HS-27A (cell line): ENCODE data around the gene IL17RD.

Experiments
- DNase-seq: peaks from one replicate; pipeline ENCODE4 v3.0.0-alpha.2; 2012; ENCODE audit warnings: low read depth, missing footprints

Gene IL17RD

DNA sequence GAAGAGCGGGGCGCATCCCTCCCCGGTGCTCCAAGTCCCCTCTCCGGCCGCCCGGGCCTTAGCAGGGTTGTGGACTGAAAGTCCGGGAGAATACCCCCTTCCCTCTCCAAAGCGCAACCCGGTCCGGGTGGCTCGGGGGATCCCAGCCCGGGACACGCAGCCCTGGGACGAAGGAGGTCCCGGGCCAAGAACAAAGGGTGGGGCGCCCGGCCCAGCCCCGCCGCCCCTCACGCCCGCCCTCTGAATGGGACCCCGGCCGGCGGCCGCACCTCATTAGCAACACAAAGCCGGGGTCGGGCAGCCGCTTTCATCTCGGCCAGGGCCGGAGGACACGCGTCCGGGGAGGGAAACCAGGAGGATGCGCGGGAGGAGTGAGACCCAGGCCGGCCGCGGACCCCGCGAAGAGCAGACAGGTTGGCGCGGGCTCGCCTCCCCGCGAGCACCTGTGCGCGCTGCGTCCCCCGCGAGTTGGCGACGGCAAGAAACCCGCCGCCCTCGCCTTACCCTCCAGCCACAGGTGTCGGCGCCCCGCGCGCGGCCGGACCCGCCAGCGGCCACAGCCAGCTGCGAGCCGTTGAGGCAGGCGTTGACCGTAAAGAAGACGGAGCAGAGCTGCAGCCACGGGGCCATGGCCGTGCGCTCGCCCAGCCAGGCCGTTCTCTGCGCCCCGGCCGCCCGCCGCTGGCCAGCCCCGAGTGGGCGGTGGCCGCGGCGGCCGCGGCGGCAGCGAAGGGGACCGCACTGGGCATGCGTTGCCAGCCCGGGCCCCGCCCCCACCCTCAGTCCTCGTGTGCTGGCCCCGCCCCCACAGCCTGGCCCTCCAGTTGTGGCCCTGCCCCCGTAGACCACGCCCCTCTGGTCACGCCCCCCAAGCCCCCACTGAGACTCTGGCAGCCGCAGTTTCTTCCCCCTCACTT, at the start of gene IL17RD:
IL17RD (minus strand) TSS at position 697 of the 917 bp plus-strand sequence; CDS start at position 630, 67 bp downstream.
- DNase-seq, result no peak

DNA sequence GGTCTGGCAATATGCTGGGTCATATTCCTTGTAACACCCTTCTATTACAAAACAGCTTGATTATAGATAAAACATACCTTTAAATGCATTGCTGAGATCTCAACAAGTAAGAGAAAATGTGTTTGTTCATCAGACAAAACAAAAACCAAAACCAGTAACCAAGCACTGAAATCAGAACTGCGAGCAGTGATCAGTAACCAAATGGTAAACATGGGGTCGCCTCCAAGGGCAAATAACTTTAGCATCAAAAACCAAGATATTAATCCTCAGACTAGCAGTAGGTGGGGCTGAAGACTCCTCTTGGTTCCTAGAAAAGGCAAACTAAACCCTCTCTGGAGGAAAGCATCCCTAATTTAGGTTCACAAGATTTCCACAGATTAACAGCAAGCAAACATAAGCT, 41.3 kb upstream of the IL17RD start:
- DNase-seq, result no peak

GRCh38 chr3:57199895-57200297, 34.7 kb upstream of the IL17RD start, which contains the start of gene HESX1:
Gene HESX1 (minus strand): TSS chr3:57199978. CDS start chr3:57199918, 60 bp downstream.
- no peak for DNase-seq

DNA sequence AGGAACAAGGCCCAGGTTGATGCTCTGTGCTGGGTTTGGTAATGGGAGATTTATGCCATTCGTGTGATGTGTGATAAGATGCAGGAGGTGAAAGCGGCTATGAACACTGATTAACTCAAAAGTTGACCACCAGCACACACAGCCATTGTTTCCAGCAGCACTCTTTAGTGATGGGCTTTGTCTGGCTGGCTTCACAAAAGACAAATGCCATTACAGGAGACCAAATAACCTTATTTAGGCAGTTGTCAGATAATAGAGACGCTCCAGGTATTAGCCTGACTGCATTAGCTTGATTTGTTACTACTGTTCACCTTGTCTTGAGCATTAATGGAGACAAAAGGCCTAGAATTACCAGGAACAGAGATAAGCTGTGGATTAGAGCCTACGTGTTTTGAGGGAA, 29.5 kb upstream of the IL17RD start:
- no peak for DNase-seq

DNA sequence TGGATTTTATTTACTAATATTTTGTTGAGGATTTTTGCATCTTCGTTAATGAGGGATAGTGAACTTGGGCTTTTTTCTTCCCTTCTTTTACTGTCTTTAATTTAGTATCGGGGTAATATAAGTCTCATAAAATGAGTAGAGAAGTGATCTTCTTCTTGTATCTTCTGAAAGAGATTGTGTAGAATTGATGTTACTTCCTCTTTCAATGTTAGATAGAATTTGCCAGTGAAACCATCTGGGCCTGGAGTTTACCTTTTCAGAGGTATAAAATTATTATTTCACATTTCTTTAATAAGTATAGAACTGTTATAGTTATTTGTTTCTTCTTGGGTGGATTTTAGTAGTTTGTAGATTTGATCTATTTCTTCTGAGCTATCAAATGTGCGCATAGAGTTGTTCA, 26.9 kb upstream of the IL17RD start:
- DNase-seq, result no peak

DNA sequence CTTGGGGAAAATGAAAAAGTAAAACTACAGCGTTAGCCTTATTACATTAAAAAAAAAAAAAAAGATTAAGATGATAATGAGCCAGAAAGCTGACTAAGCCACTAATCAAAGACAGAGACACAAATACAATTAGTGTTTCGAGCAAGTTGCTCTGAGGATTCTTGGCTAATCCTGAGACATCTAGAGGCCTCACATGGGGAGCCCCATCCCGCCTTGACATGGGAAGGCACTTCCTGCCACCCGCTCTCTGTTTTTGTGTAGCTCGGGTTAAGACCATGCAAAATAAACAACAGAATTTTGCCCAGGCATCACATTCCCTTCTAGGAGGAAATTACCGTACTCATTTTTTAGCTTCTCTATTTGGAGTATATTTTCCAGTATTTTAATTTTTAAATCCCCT, 19.4 kb upstream of the IL17RD start:
- DNase-seq, result no peak

GRCh38 chr3:57179580-57180410, 14.6 kb upstream of the IL17RD start:
- DNase-seq, result no peak

DNA sequence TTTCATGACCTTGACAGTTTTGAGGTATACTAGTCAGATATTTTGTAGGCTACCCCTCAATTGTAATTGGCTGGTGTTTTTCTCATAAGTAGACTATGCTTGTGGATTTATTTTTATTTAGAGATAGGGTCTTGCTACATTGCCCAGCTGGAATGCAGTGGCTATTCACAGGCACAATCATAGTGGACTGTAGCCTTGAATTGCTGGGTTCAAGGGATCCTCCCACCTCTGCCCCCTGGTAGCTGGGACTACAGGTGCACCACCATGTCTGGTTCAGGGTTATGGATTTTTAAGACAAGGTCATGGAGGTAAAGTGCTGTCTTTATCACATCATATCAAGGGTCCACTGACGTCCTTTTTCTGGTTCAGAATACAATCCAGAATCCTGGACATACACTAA, 10.9 kb upstream of the IL17RD start:
- no peak for DNase-seq

- no peak for DNase-seq
These were observed 8.5 kb upstream of the IL17RD start for GRCh38 chr3:57173687-57174086.

DNA sequence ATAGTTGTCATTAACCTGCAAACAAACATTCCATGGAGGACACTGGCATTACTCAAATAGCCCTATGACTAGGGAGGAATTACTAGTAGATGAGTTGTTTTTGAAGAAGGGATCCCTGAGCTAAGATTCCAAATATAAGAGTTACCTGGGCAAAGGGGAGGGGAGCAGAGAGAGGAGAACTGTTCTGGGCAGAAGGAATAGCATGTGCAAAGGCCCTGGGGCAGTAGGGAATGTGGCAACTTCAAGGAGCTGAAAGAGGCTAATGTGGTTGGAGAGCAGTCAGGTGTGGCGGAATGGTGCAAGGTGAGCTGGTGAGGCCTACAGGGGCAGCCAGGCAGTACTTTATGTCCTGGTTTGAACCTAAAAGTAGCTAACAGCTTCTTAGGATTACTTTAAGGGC, 5.8 kb upstream of the IL17RD start:
- no peak for DNase-seq

GRCh38 chr3:57169872-57170623, 4.9 kb upstream of the IL17RD start:
- DNase-seq, result no peak

DNA sequence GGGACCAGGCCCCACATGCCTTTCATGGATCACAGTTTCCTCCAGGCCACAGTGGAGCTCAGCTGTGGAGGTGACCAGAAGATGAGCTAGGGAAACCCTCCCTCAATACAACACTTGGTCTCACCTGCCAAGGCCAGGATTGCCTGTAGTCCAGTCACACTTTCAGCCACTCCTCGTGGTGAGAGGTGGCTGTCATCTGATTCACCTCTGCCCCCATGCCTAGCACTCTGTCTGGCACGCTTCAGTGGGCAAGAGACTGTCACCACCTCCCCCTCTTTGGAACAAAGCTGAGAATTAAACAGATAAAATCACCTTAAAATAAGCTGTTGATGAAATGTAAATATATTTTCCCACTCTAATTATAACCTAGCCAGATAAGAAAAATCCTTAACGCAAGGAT, 4.0 kb upstream of the IL17RD start:
- no peak for DNase-seq

DNA sequence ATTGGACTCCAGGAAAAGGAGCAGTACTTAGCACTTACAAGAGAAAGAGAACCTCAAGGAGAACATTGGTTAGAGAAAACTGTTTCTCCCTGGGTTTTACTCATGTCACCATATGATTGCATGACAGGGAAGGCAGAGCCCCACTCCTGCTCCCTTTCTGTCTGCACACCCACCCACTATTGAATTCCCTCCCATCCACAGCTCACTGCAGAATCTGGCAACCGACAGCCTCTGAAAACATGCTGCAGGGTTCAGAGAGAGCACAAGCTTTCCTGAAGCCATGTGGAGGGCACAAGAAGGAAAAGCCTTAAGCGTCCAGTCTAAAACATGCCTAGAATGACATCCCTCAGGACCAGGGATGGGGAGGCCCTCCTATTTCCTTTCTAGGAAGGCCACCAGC, 3.0 kb upstream of the IL17RD start:
- DNase-seq, result no peak

GRCh38 chr3:57166660-57167059, 1.5 kb upstream of the IL17RD start:
- no peak for DNase-seq

- no peak for DNase-seq
These were observed 488 bp upstream of the IL17RD start for GRCh38 chr3:57165641-57166040.

DNA sequence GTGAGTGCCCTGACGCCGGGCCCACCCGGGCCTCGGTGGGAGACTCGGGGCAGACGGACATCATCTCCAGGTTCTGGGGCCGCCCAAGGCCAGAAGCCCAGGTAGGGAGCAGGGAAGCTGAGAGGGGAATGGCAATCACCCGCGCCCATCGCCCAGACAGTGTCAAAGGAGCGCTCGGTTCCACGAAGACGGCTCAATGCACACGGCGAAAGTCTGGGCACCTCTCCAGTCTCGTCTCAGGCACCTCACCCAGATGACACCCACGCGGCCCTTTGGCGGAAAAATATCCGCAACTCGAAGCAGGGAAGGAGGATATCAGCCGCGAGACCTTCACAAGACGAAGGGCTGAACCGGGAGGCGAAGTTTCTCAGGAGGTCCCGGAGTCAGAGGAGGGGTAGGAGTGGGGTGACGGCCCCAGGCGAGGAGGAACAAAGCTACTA, 916 bp downstream of the IL17RD start:
- no peak for DNase-seq

DNA sequence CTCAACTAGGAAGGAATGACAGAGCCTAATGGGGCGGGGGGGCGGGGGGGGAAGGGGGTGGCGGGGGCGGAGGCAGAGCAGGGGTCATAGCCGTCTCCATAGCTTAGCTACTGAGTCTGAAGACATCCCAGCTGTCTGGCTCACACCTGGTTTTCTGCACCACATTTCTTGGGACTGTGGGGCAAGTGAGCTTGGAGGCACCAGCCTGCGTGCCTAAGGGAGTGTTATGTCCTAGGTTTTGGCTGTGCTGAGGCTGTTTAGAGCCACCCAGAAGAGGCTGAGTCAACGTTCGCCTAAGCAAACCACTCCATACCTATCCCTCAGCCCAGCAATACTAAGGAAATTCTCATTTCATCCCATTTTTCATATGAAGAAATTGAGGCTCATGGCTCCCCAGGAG, 1.4 kb downstream of the IL17RD start:
- DNase-seq, result no peak

DNA sequence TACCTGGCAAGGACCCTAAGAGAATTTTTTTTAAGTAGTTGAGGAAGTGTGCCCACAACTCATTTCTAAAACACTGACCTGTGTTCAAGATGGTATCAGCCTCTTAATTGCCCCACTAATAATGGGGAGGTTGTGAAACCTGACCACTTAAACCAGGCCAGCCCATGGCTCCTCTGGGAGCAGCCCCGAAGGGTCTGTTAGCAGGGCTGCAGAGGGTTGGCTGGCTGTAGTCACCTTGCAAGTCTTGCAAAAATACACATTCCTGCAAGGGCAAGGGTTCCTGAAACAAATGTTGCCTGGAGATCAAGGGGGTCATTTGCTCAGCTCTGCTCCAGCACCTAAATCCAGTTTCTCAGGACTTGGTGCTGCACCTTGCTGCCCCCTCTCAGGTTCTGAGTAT, 3.2 kb downstream of the IL17RD start:
- no peak for DNase-seq

GRCh38 chr3:57160765-57161538, 4.2 kb downstream of the IL17RD start:
- DNase-seq, result no peak

DNA sequence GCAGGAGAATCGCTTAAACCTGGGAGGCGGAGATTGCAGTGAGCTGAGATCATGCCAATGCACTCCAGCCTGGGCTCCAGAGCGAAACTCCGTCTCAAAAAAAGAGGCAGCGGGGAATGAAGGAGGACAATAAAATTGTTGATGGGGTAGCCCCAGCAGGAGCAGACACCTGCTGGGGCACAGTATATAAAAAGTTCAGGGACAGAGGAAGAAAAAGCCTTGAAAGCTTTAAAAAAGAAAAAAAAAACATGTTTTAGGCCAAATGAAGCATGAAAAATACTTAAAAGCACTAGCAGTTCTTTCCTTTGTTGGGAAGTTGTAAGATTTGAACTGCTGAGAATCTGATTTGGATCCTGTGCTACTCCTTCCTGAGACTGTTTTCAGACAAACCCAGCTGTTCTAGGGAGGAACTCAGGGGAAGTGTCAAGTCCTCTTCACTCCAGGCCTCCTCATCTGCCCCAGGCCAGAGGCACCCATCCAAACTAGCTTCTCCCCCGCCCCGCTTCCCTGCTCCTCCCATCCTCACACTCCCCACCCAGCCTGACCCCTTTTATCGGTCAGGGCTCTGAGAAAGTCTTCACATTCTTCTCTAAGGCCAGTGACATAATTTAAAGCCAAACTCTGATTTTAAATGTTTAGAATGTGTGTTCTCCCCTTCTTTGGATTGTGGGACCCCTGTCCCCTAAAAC, 4.9 kb downstream of the IL17RD start:
- no peak for DNase-seq
